ENCODE measurements around the gene CNTROB. TPM values are rescaled to one million over a fixed set of nuclear protein-coding genes. Genes with fewer than 3 reads are reported as not detected.

Gene CNTROB
- total RNA-seq, 1 experiment from 2014 or later: 27.5 TPM

DNA sequence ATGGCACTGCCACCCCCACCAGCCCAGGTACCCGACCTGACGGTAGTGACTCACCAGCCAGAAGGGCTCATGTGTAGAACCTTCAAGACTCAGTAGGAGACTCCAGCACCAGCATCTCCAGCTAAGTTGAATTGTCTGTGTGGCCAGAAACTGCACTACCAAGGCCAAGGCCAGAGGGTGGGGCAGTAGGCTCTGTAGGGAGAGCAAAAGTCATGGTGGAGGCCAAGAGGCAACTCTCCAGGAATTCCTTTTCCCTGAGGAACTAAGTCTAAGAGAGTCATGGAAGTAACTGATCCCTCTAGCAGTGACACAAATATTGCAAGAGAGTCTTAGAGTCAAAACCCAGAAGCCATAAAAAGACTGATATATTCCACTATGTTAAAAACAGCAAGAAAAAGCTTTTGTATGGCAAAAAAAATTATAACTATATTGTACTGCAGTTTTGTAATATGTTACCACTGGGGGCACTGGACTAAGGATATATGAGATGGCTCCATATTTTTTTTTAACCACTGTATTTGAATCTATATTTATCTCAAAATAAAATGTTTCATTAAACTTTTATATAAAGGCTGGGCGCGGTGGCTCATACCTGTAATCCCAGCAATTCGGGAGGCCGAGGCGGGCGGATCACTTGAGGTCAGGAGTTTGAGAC, 40.3 kb downstream of the CNTROB start:
- Histone ChIP-seq H3K9me2 (replicated peaks; ENCODE audit: low read length) (no peaks in the 10 kb centered on the region), H3K4me1 (ENCODE audit: insufficient read depth, low read length) (no peaks in the 10 kb centered on the region), H3K4me3 (ENCODE audit: low read length) (no peak overlapping the region), H3K4me2 (ENCODE audit: low read length) (no peak overlapping the region), H3K9me3 (ENCODE audit: low read length) (peaks cover 4% of the 10 kb centered on the region; the same call in 1 of the 2 replicates), H3K27me3 (ENCODE audit: low read length) (no peaks in the 10 kb centered on the region), H3K9ac (ENCODE audit: low read length) (no peak overlapping the region), H4K20me1 (ENCODE audit: low read length) (no peaks in the 10 kb centered on the region), H3F3A (ENCODE audit: low read length, unreplicated experiment) (no peaks in the 10 kb centered on the region), H2AFZ (ENCODE audit: low read length) (no peak overlapping the region), H3K27ac (ENCODE audit: low read length) (no peak overlapping the region), H3K36me3 (ENCODE audit: low read depth, low read length) (no peaks in the 10 kb centered on the region), H3K79me2 (ENCODE audit: low read length) (no peaks in the 10 kb centered on the region)
- ATAC-seq (no peak), DNase-seq (no peak)
- intact Hi-C loops (cut with micrococcal nuclease): no loop called here
- ChIA-PET CTCF (interaction anchor here (0.6 kb wide), 2 partner anchors 16 to 163 kb away, joined by 3 to 4 read pairs; no protein-coding TSS in a partner anchor), POLR2A (ENCODE audit: unreplicated experiment) (no interaction called here)
- TF ChIP-seq, protein P1, sequence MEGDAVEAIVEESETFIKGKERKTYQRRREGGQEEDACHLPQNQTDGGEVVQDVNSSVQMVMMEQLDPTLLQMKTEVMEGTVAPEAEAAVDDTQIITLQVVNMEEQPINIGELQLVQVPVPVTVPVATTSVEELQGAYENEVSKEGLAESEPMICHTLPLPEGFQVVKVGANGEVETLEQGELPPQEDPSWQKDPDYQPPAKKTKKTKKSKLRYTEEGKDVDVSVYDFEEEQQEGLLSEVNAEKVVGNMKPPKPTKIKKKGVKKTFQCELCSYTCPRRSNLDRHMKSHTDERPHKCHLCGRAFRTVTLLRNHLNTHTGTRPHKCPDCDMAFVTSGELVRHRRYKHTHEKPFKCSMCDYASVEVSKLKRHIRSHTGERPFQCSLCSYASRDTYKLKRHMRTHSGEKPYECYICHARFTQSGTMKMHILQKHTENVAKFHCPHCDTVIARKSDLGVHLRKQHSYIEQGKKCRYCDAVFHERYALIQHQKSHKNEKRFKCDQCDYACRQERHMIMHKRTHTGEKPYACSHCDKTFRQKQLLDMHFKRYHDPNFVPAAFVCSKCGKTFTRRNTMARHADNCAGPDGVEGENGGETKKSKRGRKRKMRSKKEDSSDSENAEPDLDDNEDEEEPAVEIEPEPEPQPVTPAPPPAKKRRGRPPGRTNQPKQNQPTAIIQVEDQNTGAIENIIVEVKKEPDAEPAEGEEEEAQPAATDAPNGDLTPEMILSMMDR (conservative IDR thresholded peaks at IDR 0.05; ENCODE audit: low read depth, low read length): peak; percentile 32; the same call in 1 of the 2 replicates
- no peak for TF ChIP-seq EZH2phosphoT487 (IDR thresholded peaks at IDR 0.05; ENCODE audit: borderline replicate concordance, low read length)
- no TSS peak for BruUV-seq (replicated peaks)

DNA sequence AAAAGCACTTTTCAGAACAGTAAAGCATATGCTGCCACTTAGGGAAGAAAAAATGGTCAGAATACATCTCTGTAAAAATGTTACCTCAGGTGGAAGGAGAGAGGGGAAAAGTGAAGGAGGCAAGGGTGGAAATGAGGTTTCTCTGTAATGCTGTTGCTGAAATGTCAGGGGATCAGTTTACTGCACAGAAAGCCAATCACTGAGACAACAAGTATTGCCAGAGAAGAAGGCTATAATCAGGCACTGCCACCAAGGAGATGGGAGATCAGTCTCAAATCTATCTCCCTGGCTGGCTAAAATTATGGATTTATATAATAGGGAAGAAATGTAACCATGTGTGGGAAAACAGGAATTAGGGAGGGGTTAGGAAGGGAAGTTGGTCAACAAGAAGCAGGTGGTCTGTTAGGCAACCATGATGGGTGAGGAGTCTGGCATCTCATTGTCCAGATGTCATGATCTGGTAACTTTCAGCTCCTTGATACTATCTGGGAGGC, 42.7 kb downstream of the CNTROB start:
- H3K79me2 ChIP-seq (ENCODE audit: low read length): no peaks in the 10 kb centered on the region
- H3K9ac ChIP-seq (ENCODE audit: low read length): no peak overlapping the region
- H3K4me1 ChIP-seq (ENCODE audit: insufficient read depth, low read length): no peaks in the 10 kb centered on the region
- BruUV-seq (replicated peaks): no TSS peak
- CTCF ChIA-PET: no interaction called here
- no peak for ATAC-seq
- no peak overlapping the region for H2AFZ ChIP-seq (ENCODE audit: low read length)
- no peak overlapping the region for H3K4me2 ChIP-seq (ENCODE audit: low read length)
- no peaks in the 10 kb centered on the region for H3K27me3 ChIP-seq (ENCODE audit: low read length)
- peaks cover 4% of the 10 kb centered on the region; the same call in 1 of the 2 replicates for H3K9me3 ChIP-seq (ENCODE audit: low read length)
- H3K4me3 ChIP-seq (ENCODE audit: low read length): no peak overlapping the region
- POLR2A ChIA-PET (ENCODE audit: unreplicated experiment): no interaction called here
- no peaks in the 10 kb centered on the region for H3K36me3 ChIP-seq (ENCODE audit: low read depth, low read length)
- no peaks in the 10 kb centered on the region for H4K20me1 ChIP-seq (ENCODE audit: low read length)
- no peaks in the 10 kb centered on the region for H3K9me2 ChIP-seq (replicated peaks; ENCODE audit: low read length)
- DNase-seq: no peak
- H3K27ac ChIP-seq (ENCODE audit: low read length): no peak overlapping the region
- intact Hi-C loops (cut with micrococcal nuclease): no loop called here
- TF ChIP-seq EZH2 (IDR thresholded peaks at IDR 0.05; ENCODE audit: low read length, unreplicated experiment) (no peak), EZH2phosphoT487 (IDR thresholded peaks at IDR 0.05; ENCODE audit: borderline replicate concordance, low read length) (no peak)
- TF ChIP-seq, protein P1 (conservative IDR thresholded peaks at IDR 0.05; ENCODE audit: low read depth, low read length): no peak
- no peaks in the 10 kb centered on the region for H3F3A ChIP-seq (ENCODE audit: low read length, unreplicated experiment)

DNA sequence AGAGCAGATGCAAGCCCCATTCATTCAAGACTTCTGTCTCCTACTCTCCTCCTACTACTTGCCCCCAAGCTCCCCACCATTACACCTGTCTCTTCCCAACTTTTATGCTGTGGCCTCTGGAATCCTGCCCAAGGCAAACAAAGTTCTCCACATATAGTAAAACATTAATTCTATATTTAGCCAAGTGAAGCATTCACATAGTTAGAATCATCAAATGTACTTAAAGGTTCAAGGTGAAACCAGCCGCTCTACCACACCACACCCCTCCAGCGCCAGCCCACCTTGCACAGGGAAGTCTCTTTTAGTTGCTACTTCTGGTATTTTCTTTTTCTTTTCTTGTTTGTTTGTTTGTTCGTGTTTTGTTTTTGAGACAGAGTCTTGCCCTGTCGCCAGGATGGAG, 45.0 kb downstream of the CNTROB start:
- Histone ChIP-seq H3K9me2 (replicated peaks; ENCODE audit: low read length) (no peaks in the 10 kb centered on the region), H2AFZ (ENCODE audit: low read length) (no peak overlapping the region), H3K9ac (ENCODE audit: low read length) (no peak overlapping the region), H3K27me3 (ENCODE audit: low read length) (no peaks in the 10 kb centered on the region), H3K4me3 (ENCODE audit: low read length) (no peak overlapping the region), H3F3A (ENCODE audit: low read length, unreplicated experiment) (no peaks in the 10 kb centered on the region), H3K9me3 (ENCODE audit: low read length) (peaks cover 4% of the 10 kb centered on the region; the same call in 1 of the 2 replicates), H3K79me2 (ENCODE audit: low read length) (no peaks in the 10 kb centered on the region), H3K4me1 (ENCODE audit: insufficient read depth, low read length) (peaks cover 6% of the 10 kb centered on the region), H4K20me1 (ENCODE audit: low read length) (no peaks in the 10 kb centered on the region), H3K36me3 (ENCODE audit: low read depth, low read length) (no peaks in the 10 kb centered on the region), H3K27ac (ENCODE audit: low read length) (no peak overlapping the region), H3K4me2 (ENCODE audit: low read length) (no peak overlapping the region)
- TF ChIP-seq EZH2 (IDR thresholded peaks at IDR 0.05; ENCODE audit: low read length, unreplicated experiment): no peak
- TF ChIP-seq, protein P1 (conservative IDR thresholded peaks at IDR 0.05; ENCODE audit: low read depth, low read length): no peak
- no peak for TF ChIP-seq EZH2phosphoT487 (IDR thresholded peaks at IDR 0.05; ENCODE audit: borderline replicate concordance, low read length)
- ATAC-seq (no peak), DNase-seq (no peak)
- no TSS peak for BruUV-seq (replicated peaks)
- intact Hi-C loops (cut with micrococcal nuclease): no loop called here
- ChIA-PET CTCF (no interaction called here), POLR2A (ENCODE audit: unreplicated experiment) (no interaction called here)

Data from PC-3 (cell line).